IMR-90 (cell line): Measurements from ENCODE around the gene TAGLN2.

ENCODE experiments used
- CEBPB ChIP-seq: IDR thresholded peaks from 2 replicates; pipeline ENCODE4 v1.6.1; 2012; ENCODE audit warnings: low read depth, low read length, improper control_type of control experiment
- FOS ChIP-seq: fragments of 150-350 bp; IDR thresholded peaks from 2 replicates; pipeline ENCODE4 v1.6.1; 2016; ENCODE audit warnings: low read depth, low read length
- MAFK ChIP-seq: IDR thresholded peaks from 2 replicates; pipeline ENCODE4 v1.6.1; 2012; ENCODE audit warnings: low read depth, low read length, improper control_type of control experiment
- POLR2A ChIP-seq: IDR thresholded peaks from 2 replicates; pipeline ENCODE4 v1.6.1; 2012; ENCODE audit warnings: mild to moderate bottlenecking, low read depth, low read length
- RFX5 ChIP-seq: IDR thresholded peaks from 2 replicates; pipeline ENCODE4 v1.8.0; 2012; ENCODE audit warnings: low read depth, mild to moderate bottlenecking, low read length, moderate library complexity
- TF ChIP-seq, protein P1 (sequence below): conservative IDR thresholded peaks from 2 replicates; pipeline ENCODE4 v1.5.1; 2012; ENCODE audit warnings: mild to moderate bottlenecking, low read depth, low read length, improper control_type of control experiment

DNA sequence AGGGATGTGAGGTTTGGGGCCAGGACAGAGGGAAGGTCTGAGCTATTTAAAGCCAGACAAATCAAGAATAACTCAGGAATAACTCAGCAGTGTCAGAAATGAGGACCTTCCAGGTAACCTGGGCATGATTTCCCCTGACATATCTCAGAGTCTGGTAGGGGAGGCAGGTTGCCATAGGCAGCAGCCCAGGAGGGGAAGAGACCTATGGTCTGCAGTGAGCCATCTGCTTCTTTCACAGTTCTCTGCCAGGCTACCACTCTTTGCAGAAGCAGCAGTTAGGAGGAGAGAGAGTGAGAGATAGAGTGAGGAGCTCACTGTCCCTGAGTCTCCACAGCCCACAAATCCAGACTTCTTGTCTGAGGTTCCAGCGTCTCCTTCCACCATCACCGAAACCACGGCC is 56.5 kb downstream of the TAGLN2 start:
- TF ChIP-seq CEBPB (no peak), MAFK (no peak), FOS (no peak), POLR2A (no peak), RFX5 (no peak)
- TF ChIP-seq, protein P1, sequence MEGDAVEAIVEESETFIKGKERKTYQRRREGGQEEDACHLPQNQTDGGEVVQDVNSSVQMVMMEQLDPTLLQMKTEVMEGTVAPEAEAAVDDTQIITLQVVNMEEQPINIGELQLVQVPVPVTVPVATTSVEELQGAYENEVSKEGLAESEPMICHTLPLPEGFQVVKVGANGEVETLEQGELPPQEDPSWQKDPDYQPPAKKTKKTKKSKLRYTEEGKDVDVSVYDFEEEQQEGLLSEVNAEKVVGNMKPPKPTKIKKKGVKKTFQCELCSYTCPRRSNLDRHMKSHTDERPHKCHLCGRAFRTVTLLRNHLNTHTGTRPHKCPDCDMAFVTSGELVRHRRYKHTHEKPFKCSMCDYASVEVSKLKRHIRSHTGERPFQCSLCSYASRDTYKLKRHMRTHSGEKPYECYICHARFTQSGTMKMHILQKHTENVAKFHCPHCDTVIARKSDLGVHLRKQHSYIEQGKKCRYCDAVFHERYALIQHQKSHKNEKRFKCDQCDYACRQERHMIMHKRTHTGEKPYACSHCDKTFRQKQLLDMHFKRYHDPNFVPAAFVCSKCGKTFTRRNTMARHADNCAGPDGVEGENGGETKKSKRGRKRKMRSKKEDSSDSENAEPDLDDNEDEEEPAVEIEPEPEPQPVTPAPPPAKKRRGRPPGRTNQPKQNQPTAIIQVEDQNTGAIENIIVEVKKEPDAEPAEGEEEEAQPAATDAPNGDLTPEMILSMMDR = no peak
